HG03045 (cell line): ENCODE measurements around the gene NCAPD2.

Experiments used
- ATAC-seq: cut with Tn5 transposase; IDR thresholded peaks from one replicate; pipeline ENCODE4 v1.9.1; 2021; ENCODE audit warnings: mild to moderate bottlenecking, moderate library complexity; ENCODE audit not compliant: unreplicated experiment

NCAPD2 gene

DNA sequence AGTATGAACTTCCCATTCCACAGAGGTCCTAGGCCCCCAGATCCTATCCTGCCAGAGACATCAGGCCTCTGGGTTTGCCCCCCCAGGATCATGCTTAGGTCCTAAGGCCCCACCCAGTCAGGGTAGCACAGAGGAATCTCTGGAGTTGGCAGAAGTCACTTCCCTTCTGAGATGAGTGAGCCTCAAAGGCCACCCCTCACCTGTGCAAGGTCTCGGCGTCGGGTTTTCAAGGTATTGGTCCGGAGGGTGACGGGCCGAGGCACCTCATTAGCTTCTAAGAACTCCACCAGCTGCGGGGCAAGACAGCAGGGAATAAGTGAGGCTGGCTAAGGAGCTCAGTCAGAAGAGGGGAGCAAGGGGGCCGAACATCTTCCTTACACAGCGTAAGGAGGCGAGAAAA, 69.0 kb downstream of the NCAPD2 start:
- ATAC-seq: no peak

DNA sequence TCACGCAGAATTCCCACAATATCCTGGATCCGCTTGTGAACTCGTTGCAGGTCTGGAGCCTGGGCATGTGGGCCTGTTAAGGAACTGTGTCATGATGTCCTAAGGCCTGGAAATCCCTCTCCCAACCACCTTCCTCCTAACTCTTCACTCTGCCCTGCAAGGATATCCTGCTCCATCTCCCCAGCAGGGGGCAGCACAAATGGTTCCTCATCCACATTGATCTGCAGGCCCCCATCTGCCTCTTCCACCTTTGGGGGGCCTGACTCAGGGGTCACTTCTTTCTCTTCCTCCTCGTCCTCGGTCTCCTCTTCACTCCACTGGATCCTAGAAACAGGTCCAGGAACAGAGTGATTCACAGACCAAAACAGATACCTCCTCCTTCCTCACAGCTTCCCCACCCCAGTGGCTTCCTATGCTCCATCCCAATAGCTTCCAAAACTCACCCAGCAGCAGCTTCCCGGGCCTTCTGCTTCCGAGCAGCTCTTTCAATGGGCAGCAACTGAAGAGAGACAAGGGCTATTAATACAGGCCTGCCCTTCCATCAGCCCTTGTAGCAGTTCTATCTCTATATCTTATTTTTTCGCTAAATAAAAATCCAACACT, 69.6 kb downstream of the NCAPD2 start:
- ATAC-seq: no peak

DNA sequence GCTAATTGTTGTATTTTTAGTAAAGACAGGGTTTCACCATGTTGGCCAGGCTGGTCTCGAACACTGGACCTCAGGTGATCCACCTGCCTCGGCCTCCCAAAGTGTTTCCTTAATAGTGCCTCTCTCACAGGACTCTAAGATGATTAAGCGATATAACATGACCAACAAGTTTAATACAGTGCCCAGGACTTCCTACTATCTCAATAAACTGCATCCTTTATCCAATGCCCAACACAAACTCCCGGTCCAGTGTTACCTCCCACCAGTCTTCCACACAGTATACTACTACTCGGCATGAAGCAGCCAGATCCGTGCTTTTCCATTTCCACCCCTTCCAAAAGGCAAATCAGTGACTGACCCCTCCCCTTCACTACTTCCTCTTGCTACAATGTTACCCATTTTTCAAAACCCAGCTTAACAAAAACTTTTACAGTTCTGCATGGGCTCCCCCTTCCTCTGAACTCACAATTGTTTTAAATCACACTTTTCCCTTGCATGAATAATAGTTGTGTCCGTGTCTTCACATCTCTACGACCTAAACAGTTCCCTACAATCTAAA, 73.3 kb downstream of the NCAPD2 start:
- ATAC-seq: no peak

DNA sequence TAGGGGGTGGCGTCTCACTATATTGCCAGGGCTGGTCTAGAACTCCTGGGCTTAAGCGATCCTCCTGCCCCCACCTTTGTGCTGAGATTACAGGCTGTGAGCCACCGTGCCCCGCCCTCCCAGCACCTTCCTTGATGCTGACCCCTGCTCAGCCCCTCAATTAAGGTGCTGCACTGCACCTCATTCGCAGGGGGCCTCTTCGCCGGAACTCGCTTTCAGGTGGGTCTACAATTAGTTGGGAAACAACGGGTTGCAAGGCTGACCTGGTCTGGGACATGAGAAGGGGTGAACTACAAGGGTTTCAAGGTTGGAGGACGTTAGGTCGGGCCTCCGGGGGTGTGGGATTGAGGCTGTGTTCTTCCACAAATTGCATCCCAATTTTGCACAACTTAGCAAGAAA, 75.4 kb downstream of the NCAPD2 start:
- ATAC-seq: no peak

DNA sequence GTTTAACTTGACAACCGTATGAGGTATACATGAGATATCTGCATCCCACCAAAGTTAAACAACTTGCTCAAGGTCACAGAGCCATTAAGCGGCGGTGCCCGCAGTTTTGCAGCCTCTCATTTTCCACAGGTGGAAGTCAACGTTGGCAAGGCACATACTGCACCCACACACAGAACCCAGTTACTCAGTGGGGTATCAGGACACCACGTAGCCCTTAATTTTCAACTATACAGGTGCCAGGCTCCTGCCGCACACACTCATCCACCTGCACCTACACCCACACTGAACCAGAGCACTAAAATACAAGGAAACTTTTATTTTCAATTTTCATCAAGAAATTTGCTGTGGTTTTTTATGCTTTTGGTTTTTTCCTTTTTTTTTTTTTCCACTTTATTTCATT, 75.9 kb downstream of the NCAPD2 start:
- ATAC-seq: no peak

DNA sequence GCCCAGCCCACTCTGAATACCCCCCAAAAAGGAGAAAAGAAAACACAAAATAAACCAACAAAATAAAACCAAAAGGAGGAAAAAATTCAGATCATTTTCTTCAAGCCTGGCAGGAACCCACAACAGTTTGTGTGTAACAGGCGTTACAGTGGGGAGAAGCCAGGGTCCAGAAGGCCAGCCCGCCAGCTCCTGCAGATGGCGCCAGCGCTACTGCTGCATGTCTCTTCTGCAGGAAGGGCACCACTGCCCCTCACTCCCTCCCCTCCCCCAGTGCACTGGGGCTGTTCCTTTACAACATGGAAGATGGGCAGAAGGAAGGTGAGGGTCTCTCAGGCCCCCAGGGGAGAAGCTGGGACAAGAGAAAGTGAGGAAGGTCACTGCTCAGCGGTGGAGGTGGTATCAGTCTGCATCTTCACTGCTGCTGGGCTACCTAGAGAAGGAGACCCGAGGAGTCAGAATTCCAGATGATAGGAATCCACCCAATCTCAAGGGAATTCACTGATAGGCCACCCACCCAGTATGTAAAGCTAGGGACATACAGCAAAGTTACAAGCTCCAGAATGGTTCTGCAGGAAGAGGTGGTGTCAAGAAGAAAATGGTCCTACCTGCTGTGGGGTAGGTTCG, 76.5 kb downstream of the NCAPD2 start:
- ATAC-seq: no peak

DNA sequence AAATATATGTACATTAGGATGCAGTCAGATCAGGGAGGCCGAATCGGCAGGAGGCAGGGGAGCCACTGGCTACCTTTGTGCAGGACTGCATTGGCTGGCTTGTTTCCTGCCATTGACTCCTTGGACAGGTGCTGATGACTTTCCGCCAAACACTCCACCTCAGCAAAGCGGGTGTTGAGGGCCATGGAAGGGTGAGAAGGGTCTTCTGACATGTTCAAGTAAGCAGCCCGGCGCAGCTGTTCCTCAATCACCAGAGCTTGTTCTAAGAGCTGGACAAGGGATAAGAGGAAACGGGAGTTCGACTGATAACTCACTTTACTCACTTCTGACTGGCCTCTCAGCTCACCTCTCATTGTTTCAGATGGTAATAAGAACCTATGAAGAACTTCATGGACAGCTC, 79.1 kb downstream of the NCAPD2 start:
- no peak for ATAC-seq

DNA sequence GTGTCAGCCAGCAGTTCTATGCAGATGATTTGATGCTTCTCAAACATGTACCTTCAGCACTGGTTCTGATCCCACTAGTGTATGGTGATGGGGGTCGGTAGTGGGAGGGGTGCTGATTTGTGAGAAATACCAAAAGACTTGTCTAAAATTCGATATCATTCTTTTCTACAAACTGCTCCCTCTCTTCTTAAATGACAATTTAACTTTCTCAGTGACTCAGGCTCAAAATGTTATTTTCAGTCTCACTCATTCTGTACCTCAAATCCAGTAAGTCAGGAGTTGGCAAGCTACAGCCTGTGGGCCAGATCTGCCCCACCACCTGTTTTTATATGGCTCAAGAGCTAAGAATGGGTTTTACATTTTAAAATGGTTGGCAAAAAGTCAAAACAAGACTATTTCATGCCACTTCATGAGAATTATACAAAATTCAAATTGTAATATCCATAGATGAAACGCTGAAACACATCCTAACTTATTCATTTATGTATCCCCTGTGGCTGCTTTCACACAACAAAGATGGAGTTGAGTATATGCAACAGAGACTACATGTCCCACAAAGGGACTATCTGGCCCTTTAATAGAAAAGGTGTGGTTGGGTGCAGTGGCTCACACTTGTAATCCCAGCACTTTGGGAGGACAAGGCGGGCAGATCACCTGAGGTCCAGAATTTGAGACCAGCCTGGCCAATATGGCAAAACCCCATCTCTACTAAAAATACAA, 80.8 kb downstream of the NCAPD2 start:
- ATAC-seq: no peak

DNA sequence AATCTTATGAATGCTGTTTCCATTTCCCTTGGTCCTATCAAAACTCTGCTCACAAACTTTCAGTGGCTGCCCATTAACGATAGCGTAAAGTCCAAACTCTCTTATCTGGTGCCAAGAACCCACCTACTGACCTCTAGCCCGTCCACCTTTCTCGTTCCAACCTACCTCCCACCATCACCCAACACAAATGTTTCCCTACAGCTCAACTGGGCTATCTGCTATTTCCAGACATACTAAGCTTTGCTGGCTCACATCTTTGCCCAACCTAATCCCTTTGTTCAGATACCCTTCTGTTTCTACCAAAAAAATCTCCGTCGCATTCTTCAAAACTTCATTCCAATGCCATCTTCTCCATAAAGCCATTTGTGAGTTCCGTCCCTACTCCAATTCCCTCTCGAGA, 81.7 kb downstream of the NCAPD2 start:
- ATAC-seq: no peak
